ENCODE data around the gene NOXA1. TPM values are rescaled to one million over a fixed set of nuclear protein-coding genes. Genes with fewer than 3 reads are reported as not detected.
A peak's percentile ranks its signal among the peaks of the same experiment; 100 is the strongest.
"Not testable (repeated sequence)": the region's sequence is repeated elsewhere in the genome, so short reads cannot be mapped to it uniquely, and the experiment has no call there.

Gene NOXA1
- 1 to 10 TPM; 1.1 to 4.2 (median 3.0) TPM for total RNA-seq

- TF ChIP-seq EP300 (IDR thresholded peaks at IDR 0.05) (no peak), CTCF (IDR thresholded peaks at IDR 0.05) (peak in 3 of 4 experiments; percentile 69 to 83 (median 82)), POLR2AphosphoS5 (IDR thresholded peaks at IDR 0.05) (peak; percentile 56), POLR2A (IDR thresholded peaks at IDR 0.05) (peak; percentile 28 to 32)
- WGBS, 2 donors (ENCODE audit: low coverage in 1 of 2): 0% methylated on average over 1 of the region's 113 CpGs; no CpG with 5 or more reads in 1 of the 2 donors
- no peaks in the 10 kb centered on the region for H3K27me3 ChIP-seq
- H3K27ac ChIP-seq: peak within 1 kb of the TSS in 3 of 4 donors; percentile 75 to 87 (median 83)
- H3K9me3 ChIP-seq: no peaks in the 10 kb centered on the region
- ATAC-seq: peak; percentile 96
- peaks cover 0 to 40% (median 11%) of the 10 kb centered on the region in 3 donors for H3K4me1 ChIP-seq
- peaks cover 0 to 2% of the 10 kb centered on the region in 2 donors for H3K36me3 ChIP-seq
- H3K4me3 ChIP-seq: peak within 1 kb of the TSS; percentile 56 to 99
These were observed at the start of gene NOXA1, which contains the start of gene EXD3 for GRCh38 chr9:137422604-137423513. Gene NOXA1 (plus strand): TSS chr9:137423393. CDS start chr9:137423530, 137 bp downstream. Gene EXD3 (minus strand): TSS chr9:137423162. CDS start chr9:137395357, 27,805 bp downstream.

GRCh38 chr9:137373611-137373980, 49.6 kb upstream of the NOXA1 start:
- Histone ChIP-seq H3K27me3 (no peaks in the 10 kb centered on the region), H3K4me1 (peaks cover 0 to 8% (median 0%) of the 10 kb centered on the region in 3 donors), H3K27ac (no peak overlapping the region), H3K36me3 (peaks cover 0 to 53% of the 10 kb centered on the region in 2 donors), H3K9me3 (no peaks in the 10 kb centered on the region), H3K4me3 (no peak overlapping the region)
- TF ChIP-seq POLR2A (IDR thresholded peaks at IDR 0.05) (no peak), CTCF (IDR thresholded peaks at IDR 0.05) (no peak), EP300 (IDR thresholded peaks at IDR 0.05) (no peak), POLR2AphosphoS5 (IDR thresholded peaks at IDR 0.05) (no peak)
- ATAC-seq: no peak
- WGBS, 2 donors (ENCODE audit: low coverage in 1 of 2): 100% methylated on average over 5 of the region's 16 CpGs; no CpG with 5 or more reads in 1 of the 2 donors

GRCh38 chr9:137374131-137374845, 48.9 kb upstream of the NOXA1 start:
- Histone ChIP-seq H3K9me3 (no peaks in the 10 kb centered on the region), H3K27ac (no peak overlapping the region), H3K36me3 (peaks cover 0 to 56% of the 10 kb centered on the region in 2 donors), H3K4me3 (no peak overlapping the region), H3K27me3 (no peaks in the 10 kb centered on the region), H3K4me1 (peaks cover 0 to under 1% (median 0%) of the 10 kb centered on the region in 3 donors)
- whole genome bisulfite sequencing, 2 donors (ENCODE audit: low coverage in 1 of 2): 96% methylated on average over 11 of the region's 37 CpGs; no CpG with 5 or more reads in 1 of the 2 donors
- ATAC-seq: no peak
- TF ChIP-seq CTCF (IDR thresholded peaks at IDR 0.05) (no peak), POLR2A (IDR thresholded peaks at IDR 0.05) (no peak), EP300 (IDR thresholded peaks at IDR 0.05) (no peak), POLR2AphosphoS5 (IDR thresholded peaks at IDR 0.05) (no peak)

GRCh38 chr9:137375321-137376058, 47.7 kb upstream of the NOXA1 start:
- H3K4me1 ChIP-seq: no peaks in the 10 kb centered on the region
- ATAC-seq: no peak
- peaks cover 0 to 51% of the 10 kb centered on the region in 2 donors for H3K36me3 ChIP-seq
- no peak overlapping the region for H3K4me3 ChIP-seq
- H3K27me3 ChIP-seq: no peaks in the 10 kb centered on the region
- H3K9me3 ChIP-seq: no peaks in the 10 kb centered on the region
- no peak for TF ChIP-seq EP300 (IDR thresholded peaks at IDR 0.05)
- no peak overlapping the region for H3K27ac ChIP-seq
- WGBS, 2 donors (ENCODE audit: low coverage in 1 of 2): 96 to 98% methylated on average over 3 to 9 of the region's 11 CpGs

GRCh38 chr9:137376386-137376785, 46.8 kb upstream of the NOXA1 start:
- H3K4me3 ChIP-seq: no peak overlapping the region
- H3K36me3 ChIP-seq: peaks cover 0 to 44% of the 10 kb centered on the region in 2 donors
- H3K27ac ChIP-seq: no peak overlapping the region
- no peaks in the 10 kb centered on the region for H3K4me1 ChIP-seq
- no peak for ATAC-seq
- H3K27me3 ChIP-seq: no peaks in the 10 kb centered on the region
- no peaks in the 10 kb centered on the region for H3K9me3 ChIP-seq
- TF ChIP-seq POLR2A (IDR thresholded peaks at IDR 0.05): no peak
- TF ChIP-seq EP300 (IDR thresholded peaks at IDR 0.05): no peak
- TF ChIP-seq CTCF (IDR thresholded peaks at IDR 0.05): no peak
- no peak for TF ChIP-seq POLR2AphosphoS5 (IDR thresholded peaks at IDR 0.05)
- WGBS, 2 donors (ENCODE audit: low coverage in 1 of 2): 90 to 96% methylated on average over 8 to 11 of the region's 12 CpGs

- H3K9me3 ChIP-seq, H3K27me3 ChIP-seq, H3K4me3 ChIP-seq, H3K27ac ChIP-seq, H3K4me1 ChIP-seq, ATAC-seq: not testable (repeated sequence)
- 94 to 100% methylated on average over 3 to 13 of the region's 37 CpGs for WGBS, 2 donors (ENCODE audit: low coverage in 1 of 2)
- peaks cover 0 to 27% of the 10 kb centered on the region in 2 donors for H3K36me3 ChIP-seq
These were observed 44.3 kb upstream of the NOXA1 start for GRCh38 chr9:137378688-137379410.
